Mesenchymal stem cell (in vitro differentiated cells and primary cell): ENCODE measurements around the gene NLRP13.

Experiments used
- DNase-seq: peaks from one replicate; pipeline ENCODE4 v3.0.0-alpha.2; 2013
- H2AFZ ChIP-seq: one replicate; pipeline ENCODE4 v1.6.1; 2013; ENCODE audit warnings: low read depth, mild to moderate bottlenecking, control low read depth, inconsistent platforms, low read length, moderate library complexity
- H2AK5ac ChIP-seq: 2 replicates; pipeline ENCODE4 v1.6.1; 2013; ENCODE audit warnings: low read length, moderate library complexity, mild to moderate bottlenecking, inconsistent platforms; ENCODE audit not compliant: severe bottlenecking
- H2BK120ac ChIP-seq: one replicate; pipeline ENCODE4 v1.6.1; 2013; ENCODE audit warnings: low read depth, mild to moderate bottlenecking, inconsistent platforms, low read length, moderate library complexity
- H2BK12ac ChIP-seq, 2 experiments: one replicate each; pipeline ENCODE4 v1.6.1; 2013; ENCODE audit warnings: inconsistent platforms in 2 of 2, low read length in 2 of 2, mild to moderate bottlenecking in 2 of 2, moderate library complexity in 2 of 2, control low read depth in 1 of 2
- H2BK15ac ChIP-seq: one replicate; pipeline ENCODE4 v1.6.1; 2013; ENCODE audit warnings: mild to moderate bottlenecking, low read depth, inconsistent platforms; ENCODE audit not compliant: poor library complexity, severe bottlenecking
- H2BK5ac ChIP-seq: 2 replicates; pipeline ENCODE4 v1.6.1; 2013; ENCODE audit warnings: low read depth, mild to moderate bottlenecking, low read length, control low read depth, inconsistent platforms; ENCODE audit not compliant: poor library complexity, severe bottlenecking
- H3K14ac ChIP-seq, 2 experiments: one replicate each; pipeline ENCODE4 v1.6.1; 2013; ENCODE audit warnings: inconsistent platforms in 2 of 2, low read length in 2 of 2, control low read depth in 1 of 2, mild to moderate bottlenecking in 1 of 2, moderate library complexity in 1 of 2
- H3K18ac ChIP-seq, 2 experiments: one replicate each; pipeline ENCODE4 v1.6.1; 2013; ENCODE audit warnings: inconsistent platforms in 2 of 2, low read length in 2 of 2, control low read depth in 1 of 2, low read depth in 1 of 2, mild to moderate bottlenecking in 1 of 2
- H3K23ac ChIP-seq, 2 experiments: one replicate each; pipeline ENCODE4 v1.6.1; 2013; ENCODE audit warnings: inconsistent platforms in 2 of 2, low read length in 2 of 2, mild to moderate bottlenecking in 2 of 2, moderate library complexity in 2 of 2, control low read depth in 1 of 2
- H3K27ac ChIP-seq: 2 replicates; pipeline ENCODE4 v1.5.1; 2013; ENCODE audit warnings: mild to moderate bottlenecking, moderate library complexity, low read length, control low read depth, inconsistent platforms; ENCODE audit not compliant: poor library complexity, severe bottlenecking
- H3K27me3 ChIP-seq, 2 experiments: 2 replicates each; pipeline versions ENCODE4 v1.6.1 to v1.7.0; 2013; ENCODE audit warnings: low read length in 2 of 2, mild to moderate bottlenecking in 2 of 2, moderate library complexity in 2 of 2, control low read depth in 1 of 2, inconsistent platforms in 1 of 2; ENCODE audit not compliant: control insufficient read depth in 1 of 2, insufficient read depth in 1 of 2
- H3K36me3 ChIP-seq, 2 experiments: 2 replicates each; pipeline versions ENCODE4 v1.6.1 to v1.7.0; 2013; ENCODE audit warnings: low read length in 2 of 2, control low read depth in 1 of 2, inconsistent platforms in 1 of 2, low read depth in 1 of 2, mild to moderate bottlenecking in 1 of 2; ENCODE audit not compliant: insufficient read depth in 2 of 2, control insufficient read depth in 1 of 2
- H3K4ac ChIP-seq, 2 experiments: one replicate each; pipeline ENCODE4 v1.6.1; 2013; ENCODE audit warnings: inconsistent platforms in 2 of 2, low read length in 2 of 2, mild to moderate bottlenecking in 2 of 2, moderate library complexity in 2 of 2, control low read depth in 1 of 2, low read depth in 1 of 2
- H3K4me1 ChIP-seq: 2 replicates; pipeline ENCODE4 v1.6.1; 2013; ENCODE audit warnings: low read depth, low read length, control low read depth; ENCODE audit not compliant: control insufficient read depth, insufficient read depth
- H3K4me2 ChIP-seq: 2 replicates; pipeline ENCODE4 v1.6.1; 2013; ENCODE audit warnings: low read length, mild to moderate bottlenecking, inconsistent platforms; ENCODE audit not compliant: poor library complexity, severe bottlenecking
- H3K4me3 ChIP-seq, 2 experiments: 2 replicates each; pipeline versions ENCODE4 v1.5.1 to v1.7.0; 2013; ENCODE audit warnings: low read length in 2 of 2, mild to moderate bottlenecking in 2 of 2, control low read depth in 1 of 2, low read depth in 1 of 2; ENCODE audit not compliant: insufficient read depth in 1 of 2
- H3K79me1 ChIP-seq: replicated peaks from 2 replicates; pipeline ENCODE4 v1.6.1; 2013; ENCODE audit warnings: mild to moderate bottlenecking, control low read depth, low read length, inconsistent platforms; ENCODE audit not compliant: poor library complexity, severe bottlenecking
- H3K9ac ChIP-seq: 2 replicates; pipeline ENCODE4 v1.7.0; 2013; ENCODE audit warnings: mild to moderate bottlenecking, low read length, moderate library complexity
- H3K9me3 ChIP-seq: 2 replicates; pipeline ENCODE4 v1.7.0; 2013; ENCODE audit warnings: mild to moderate bottlenecking, low read length; ENCODE audit not compliant: control insufficient read depth
- H4K8ac ChIP-seq: one replicate; pipeline ENCODE4 v1.6.1; 2013; ENCODE audit warnings: inconsistent platforms, mild to moderate bottlenecking, low read length, moderate library complexity
- H4K91ac ChIP-seq: one replicate; pipeline ENCODE4 v1.6.1; 2013; ENCODE audit warnings: mild to moderate bottlenecking, low read length, inconsistent platforms
- WGBS: methylation state at CpG from one replicate; pipeline ENCODE4 v1.1.7; 2013; ENCODE audit warnings: mixed read lengths; 5-methylcytosine and 5-hydroxymethylcytosine counted together

The NLRP13 gene

DNA sequence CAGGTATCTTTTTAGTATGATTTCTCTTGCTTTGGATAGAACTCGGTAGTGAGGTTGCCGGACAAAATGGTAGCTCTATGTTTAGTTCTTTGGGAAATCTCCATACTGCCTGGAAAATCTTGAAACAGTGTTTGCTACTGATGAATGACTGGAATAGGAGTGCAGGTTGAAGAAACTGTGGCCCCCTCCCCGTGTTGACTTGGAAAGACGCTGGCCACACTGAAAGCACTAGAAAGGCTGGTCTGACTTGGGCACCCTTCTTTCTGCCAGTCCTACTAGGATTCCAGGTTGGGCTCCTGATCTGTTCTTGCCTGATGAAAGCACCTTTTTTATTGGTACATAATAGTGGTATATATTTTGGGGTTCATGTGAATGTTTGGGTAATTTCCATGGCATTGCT, 49.5 kb downstream of the NLRP13 start:
- Histone ChIP-seq H3K9me3 (peaks cover 22% of the 10 kb centered on the region), H2BK5ac (no peak overlapping the region), H3K14ac (no peak overlapping the region), H3K18ac (no peak overlapping the region), H3K27me3 (no peaks in the 10 kb centered on the region), H2AFZ (no peak overlapping the region), H3K4me2 (no peak overlapping the region), H3K4ac (no peak overlapping the region), H2BK15ac (no peak overlapping the region), H2BK12ac (no peak overlapping the region), H2BK120ac (no peak overlapping the region), H4K8ac (no peak overlapping the region), H3K79me1 (no peaks in the 10 kb centered on the region), H3K4me3 (no peak overlapping the region), H3K36me3 (no peaks in the 10 kb centered on the region), H3K9ac (no peak overlapping the region), H2AK5ac (no peak overlapping the region), H3K27ac (no peak overlapping the region), H3K4me1 (no peaks in the 10 kb centered on the region), H3K23ac (no peak overlapping the region), H4K91ac (no peak overlapping the region)
- no peak for DNase-seq
- WGBS = 64% methylated on average over 4 of the region's 4 CpGs

DNA sequence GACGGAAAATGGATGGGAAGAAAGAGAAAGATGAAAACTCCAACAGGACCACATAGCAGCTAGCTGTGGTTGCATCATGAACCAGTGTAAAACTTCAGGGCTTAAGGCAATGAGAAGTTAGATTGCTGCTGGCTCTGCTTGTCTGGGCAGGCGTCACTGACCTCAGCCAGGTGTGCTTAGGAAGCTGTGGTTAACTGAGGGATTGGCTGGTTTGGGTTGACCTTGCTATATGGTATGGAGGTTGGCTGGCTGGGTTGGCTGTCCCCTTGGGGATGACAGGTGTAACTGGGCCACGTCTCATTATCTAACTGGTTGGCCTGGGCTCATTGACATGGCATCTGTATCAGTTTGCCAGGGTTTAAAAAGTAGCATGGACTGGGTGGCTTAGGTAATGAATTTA, 54.9 kb downstream of the NLRP13 start:
- Histone ChIP-seq H3K4me1 (no peaks in the 10 kb centered on the region), H3K4me3 (no peak overlapping the region), H3K23ac (no peak overlapping the region), H4K91ac (no peak overlapping the region), H3K36me3 (no peaks in the 10 kb centered on the region), H2AFZ (no peak overlapping the region), H2BK15ac (no peak overlapping the region), H4K8ac (no peak overlapping the region), H2BK12ac (no peak overlapping the region), H2BK120ac (no peak overlapping the region), H3K9me3 (peaks cover 44% of the 10 kb centered on the region), H3K18ac (no peak overlapping the region), H3K9ac (no peak overlapping the region), H3K79me1 (no peaks in the 10 kb centered on the region), H2BK5ac (no peak overlapping the region), H3K4me2 (no peak overlapping the region), H3K14ac (no peak overlapping the region), H3K27me3 (no peaks in the 10 kb centered on the region), H2AK5ac (no peak overlapping the region), H3K27ac (no peak overlapping the region), H3K4ac (no peak overlapping the region)
- WGBS = 49% methylated on average over 3 of the region's 3 CpGs
- no peak for DNase-seq

DNA sequence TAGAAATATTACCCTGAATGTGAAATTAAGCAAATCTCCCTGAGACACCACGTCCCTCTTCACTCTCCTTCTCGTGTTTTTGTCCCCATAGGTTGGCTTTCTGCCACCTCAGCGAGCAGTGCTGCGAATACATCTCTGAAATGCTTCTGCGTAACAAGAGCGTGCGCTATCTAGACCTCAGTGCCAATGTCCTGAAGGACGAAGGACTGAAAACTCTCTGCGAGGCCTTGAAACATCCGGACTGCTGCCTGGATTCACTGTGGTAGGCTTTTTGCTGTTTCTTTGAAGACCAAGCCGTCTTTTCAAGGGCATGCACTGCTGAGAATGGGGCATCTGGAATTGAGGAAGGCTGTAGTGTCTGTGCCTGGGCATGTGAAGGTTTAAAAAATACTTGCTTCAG, 61.4 kb downstream of the NLRP13 start:
- Histone ChIP-seq H3K27me3 (no peaks in the 10 kb centered on the region), H3K4me1 (no peaks in the 10 kb centered on the region), H2BK5ac (no peak overlapping the region), H2BK120ac (no peak overlapping the region), H3K9me3 (peaks cover 33% of the 10 kb centered on the region), H2AK5ac (no peak overlapping the region), H3K4me2 (no peak overlapping the region), H3K18ac (no peak overlapping the region), H4K8ac (no peak overlapping the region), H3K36me3 (no peaks in the 10 kb centered on the region), H3K79me1 (no peaks in the 10 kb centered on the region), H3K4ac (no peak overlapping the region), H3K14ac (no peak overlapping the region), H3K4me3 (no peak overlapping the region), H3K27ac (no peak overlapping the region), H2AFZ (no peak overlapping the region), H4K91ac (no peak overlapping the region), H3K9ac (no peak overlapping the region), H3K23ac (no peak overlapping the region), H2BK12ac (no peak overlapping the region), H2BK15ac (no peak overlapping the region)
- no peak for DNase-seq
- WGBS = 75% methylated on average over 11 of the region's 11 CpGs

DNA sequence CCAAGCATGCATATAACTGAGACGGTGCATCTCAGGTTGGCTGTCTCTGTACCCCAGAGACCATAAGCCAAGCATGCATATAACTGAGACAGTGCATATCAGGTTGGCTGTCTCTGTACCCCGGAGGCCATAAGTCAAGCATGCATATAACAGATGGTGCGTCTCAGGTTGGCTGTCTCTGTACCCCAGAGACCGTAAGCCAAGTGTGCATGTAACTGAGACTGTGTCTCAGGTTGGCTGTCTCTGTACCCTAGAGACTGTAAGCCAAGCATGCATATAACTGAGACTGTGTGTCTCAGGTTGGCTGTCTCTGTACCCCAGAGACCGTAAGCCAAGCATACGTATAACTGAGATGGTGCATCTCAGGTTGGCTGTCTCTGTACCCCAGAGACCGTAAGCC, 65.0 kb downstream of the NLRP13 start:
- no peaks in the 10 kb centered on the region for H3K4me1 ChIP-seq
- H4K8ac ChIP-seq = no peak overlapping the region
- H4K91ac ChIP-seq = no peak overlapping the region
- no peak overlapping the region for H2BK15ac ChIP-seq
- H3K14ac ChIP-seq = no peak overlapping the region
- no peak overlapping the region for H2BK5ac ChIP-seq
- H2BK12ac ChIP-seq = no peak overlapping the region
- 79% methylated on average over 7 of the region's 7 CpGs for WGBS
- peaks cover 41% of the 10 kb centered on the region for H3K9me3 ChIP-seq
- H3K79me1 ChIP-seq = no peaks in the 10 kb centered on the region
- no peak overlapping the region for H3K27ac ChIP-seq
- no peak overlapping the region for H3K4me2 ChIP-seq
- H2BK120ac ChIP-seq = no peak overlapping the region
- no peak overlapping the region for H3K18ac ChIP-seq
- no peak overlapping the region for H2AK5ac ChIP-seq
- no peak overlapping the region for H3K4me3 ChIP-seq
- no peaks in the 10 kb centered on the region for H3K36me3 ChIP-seq
- H3K4ac ChIP-seq = no peak overlapping the region
- no peak overlapping the region for H2AFZ ChIP-seq
- DNase-seq = no peak
- no peaks in the 10 kb centered on the region for H3K27me3 ChIP-seq
- no peak overlapping the region for H3K9ac ChIP-seq
- H3K23ac ChIP-seq = no peak overlapping the region
